Measurements from ENCODE around the gene XRCC1. TPM values are rescaled to one million over a fixed set of nuclear protein-coding genes. Genes with fewer than 3 reads are reported as not detected.
"Not testable (repeated sequence)": the region's sequence is repeated elsewhere in the genome, so short reads cannot be mapped to it uniquely, and the experiment has no call there.

Gene XRCC1
- total RNA-seq, 1 donor from 2014 or later: 29.6 TPM

- Mint-ChIP-seq H3K27me3 (no peaks in the 10 kb centered on the region), H3K4me1 (peaks cover 8% of the 10 kb centered on the region), H3K36me3 (ENCODE audit: low read depth) (peaks cover 30% of the 10 kb centered on the region), H3K27ac (no peak overlapping the region), H3K4me3 (no peak overlapping the region), H3K9me3 (no peaks in the 10 kb centered on the region)
- intact Hi-C loops (cut with micrococcal nuclease): no loop called here
- DNase-seq: no peak
These were observed 20.9 kb downstream of the XRCC1 start for GRCh38 chr19:43554317-43554895.

GRCh38 chr19:43553656-43554055 is 21.7 kb downstream of the XRCC1 start:
- Mint-ChIP-seq H3K36me3 (ENCODE audit: low read depth) (peaks cover 29% of the 10 kb centered on the region), H3K27ac (no peak overlapping the region), H3K4me3 (no peak overlapping the region), H3K4me1 (peaks cover 8% of the 10 kb centered on the region), H3K27me3 (no peaks in the 10 kb centered on the region), H3K9me3 (no peaks in the 10 kb centered on the region)
- intact Hi-C loops (cut with micrococcal nuclease): no loop called here
- DNase-seq: no peak

- DNase-seq: no peak
- Mint-ChIP-seq H3K36me3 (ENCODE audit: low read depth) (peaks cover 28% of the 10 kb centered on the region), H3K9me3 (no peaks in the 10 kb centered on the region), H3K27ac (no peak overlapping the region), H3K27me3 (no peaks in the 10 kb centered on the region), H3K4me3 (no peak overlapping the region), H3K4me1 (peaks cover 8% of the 10 kb centered on the region)
- intact Hi-C loops (cut with micrococcal nuclease): no loop called here
These were observed 22.7 kb downstream of the XRCC1 start for GRCh38 chr19:43552616-43553015.

GRCh38 chr19:43552198-43552450 is 23.2 kb downstream of the XRCC1 start:
- Mint-ChIP-seq H3K27me3 (no peaks in the 10 kb centered on the region), H3K4me3 (no peak overlapping the region), H3K4me1 (peaks cover 8% of the 10 kb centered on the region), H3K27ac (no peak overlapping the region), H3K9me3 (no peaks in the 10 kb centered on the region), H3K36me3 (ENCODE audit: low read depth) (peaks cover 25% of the 10 kb centered on the region)
- intact Hi-C loops (cut with micrococcal nuclease): no loop called here
- no peak for DNase-seq

- no peaks in the 10 kb centered on the region for H3K27me3 Mint-ChIP-seq
- peaks cover 26% of the 10 kb centered on the region for H3K36me3 Mint-ChIP-seq (ENCODE audit: low read depth)
- no peak overlapping the region for H3K4me3 Mint-ChIP-seq
- DNase-seq: no peak
- no peaks in the 10 kb centered on the region for H3K9me3 Mint-ChIP-seq
- H3K4me1 Mint-ChIP-seq: peaks cover 8% of the 10 kb centered on the region
- H3K27ac Mint-ChIP-seq: peak overlapping the region; percentile 10
- intact Hi-C loops (cut with micrococcal nuclease): no loop called here
These were observed 23.7 kb downstream of the XRCC1 start for GRCh38 chr19:43551399-43552197.

GRCh38 chr19:43548706-43549105 is 26.6 kb downstream of the XRCC1 start:
- Mint-ChIP-seq H3K4me1 (no peaks in the 10 kb centered on the region), H3K36me3 (ENCODE audit: low read depth) (peaks cover 28% of the 10 kb centered on the region), H3K27me3 (no peaks in the 10 kb centered on the region), H3K27ac (no peak overlapping the region), H3K9me3 (no peaks in the 10 kb centered on the region), H3K4me3 (no peak overlapping the region)
- no peak for DNase-seq
- intact Hi-C loops (cut with micrococcal nuclease): no loop called here

GRCh38 chr19:43547926-43548325 is 27.4 kb downstream of the XRCC1 start:
- intact Hi-C loops (cut with micrococcal nuclease); H3K4me3 Mint-ChIP-seq; H3K9me3 Mint-ChIP-seq; H3K27ac Mint-ChIP-seq; DNase-seq; H3K4me1 Mint-ChIP-seq; H3K27me3 Mint-ChIP-seq: not testable (repeated sequence)
- H3K36me3 Mint-ChIP-seq (ENCODE audit: low read depth): peaks cover 35% of the 10 kb centered on the region

GRCh38 chr19:43546581-43546980 is 28.7 kb downstream of the XRCC1 start:
- Mint-ChIP-seq H3K36me3 (ENCODE audit: low read depth) (peaks cover 39% of the 10 kb centered on the region), H3K27me3 (no peaks in the 10 kb centered on the region), H3K4me3 (no peak overlapping the region), H3K9me3 (no peaks in the 10 kb centered on the region), H3K4me1 (no peaks in the 10 kb centered on the region), H3K27ac (no peak overlapping the region)
- DNase-seq: no peak
- intact Hi-C loops (cut with micrococcal nuclease): no loop called here

GRCh38 chr19:43545981-43546380 is 29.3 kb downstream of the XRCC1 start:
- intact Hi-C loops (cut with micrococcal nuclease): no loop called here
- H3K27ac Mint-ChIP-seq: no peak overlapping the region
- no peaks in the 10 kb centered on the region for H3K4me1 Mint-ChIP-seq
- H3K4me3 Mint-ChIP-seq: no peak overlapping the region
- peaks cover 36% of the 10 kb centered on the region for H3K36me3 Mint-ChIP-seq (ENCODE audit: low read depth)
- H3K27me3 Mint-ChIP-seq: no peaks in the 10 kb centered on the region
- H3K9me3 Mint-ChIP-seq: no peaks in the 10 kb centered on the region
- DNase-seq: no peak

GRCh38 chr19:43545276-43545675 is 30.1 kb downstream of the XRCC1 start:
- intact Hi-C loops (cut with micrococcal nuclease): no loop called here
- Mint-ChIP-seq H3K9me3 (no peaks in the 10 kb centered on the region), H3K4me3 (no peak overlapping the region), H3K27me3 (no peaks in the 10 kb centered on the region), H3K36me3 (ENCODE audit: low read depth) (peaks cover 37% of the 10 kb centered on the region), H3K27ac (peak overlapping the region; percentile 12), H3K4me1 (no peaks in the 10 kb centered on the region)
- no peak for DNase-seq

GRCh38 chr19:43544077-43544476 is 31.2 kb downstream of the XRCC1 start:
- Mint-ChIP-seq H3K27me3 (no peaks in the 10 kb centered on the region), H3K27ac (no peak overlapping the region), H3K9me3 (peaks cover 3% of the 10 kb centered on the region), H3K4me1 (no peaks in the 10 kb centered on the region), H3K36me3 (ENCODE audit: low read depth) (peaks cover 47% of the 10 kb centered on the region), H3K4me3 (no peak overlapping the region)
- no peak for DNase-seq
- intact Hi-C loops (cut with micrococcal nuclease): no loop called here

GRCh38 chr19:43541920-43542650 is 33.2 kb downstream of the XRCC1 start:
- no peaks in the 10 kb centered on the region for H3K4me1 Mint-ChIP-seq
- H3K9me3 Mint-ChIP-seq: peaks cover 4% of the 10 kb centered on the region
- H3K27me3 Mint-ChIP-seq: no peaks in the 10 kb centered on the region
- peaks cover 61% of the 10 kb centered on the region for H3K36me3 Mint-ChIP-seq (ENCODE audit: low read depth)
- no peak for DNase-seq
- intact Hi-C loops (cut with micrococcal nuclease): no loop called here
- H3K27ac Mint-ChIP-seq: no peak overlapping the region
- no peak overlapping the region for H3K4me3 Mint-ChIP-seq

- intact Hi-C loops (cut with micrococcal nuclease): no loop called here
- no peak for DNase-seq
- H3K27ac Mint-ChIP-seq: no peak overlapping the region
- peaks cover 4% of the 10 kb centered on the region for H3K9me3 Mint-ChIP-seq
- no peak overlapping the region for H3K4me3 Mint-ChIP-seq
- H3K36me3 Mint-ChIP-seq (ENCODE audit: low read depth): peaks cover 62% of the 10 kb centered on the region
- no peaks in the 10 kb centered on the region for H3K27me3 Mint-ChIP-seq
- H3K4me1 Mint-ChIP-seq: peaks cover 2% of the 10 kb centered on the region
These were observed 34.9 kb downstream of the XRCC1 start for GRCh38 chr19:43540381-43540780.

GRCh38 chr19:43538922-43539321 is 36.4 kb downstream of the XRCC1 start:
- DNase-seq: no peak
- Mint-ChIP-seq H3K9me3 (peaks cover 4% of the 10 kb centered on the region), H3K4me3 (no peak overlapping the region), H3K27ac (no peak overlapping the region), H3K4me1 (peaks cover 6% of the 10 kb centered on the region), H3K27me3 (no peaks in the 10 kb centered on the region), H3K36me3 (ENCODE audit: low read depth) (peaks cover 53% of the 10 kb centered on the region)
- intact Hi-C loops (cut with micrococcal nuclease): no loop called here

Data from activated CD4-positive, alpha-beta T cell treated with anti-CD3 and anti-CD28 coated beads, Interleukin-2, amount 10 ng/mL, durations not matched to agents 24 days and 14 days (primary cell).